MM.1S (cell line): ENCODE results near the gene NOP56.

Experiments
- CTCF ChIP-seq: fragments of 300-600 bp; sonication (generic); IDR thresholded peaks from 2 replicates; pipeline ENCODE4 v1.5.1; 2016; ENCODE audit warnings: antibody characterized with exemption, low read length, mixed read lengths
- EZH2 ChIP-seq: fragments of 300-600 bp; sonication (generic); optimal IDR thresholded peaks from 2 replicates; pipeline ENCODE3; 2017; ENCODE audit warnings: low read depth, mild to moderate bottlenecking, antibody characterized with exemption, low read length, mixed read lengths

- TF ChIP-seq CTCF: no peak
- TF ChIP-seq EZH2: no peak
These were observed 27.6 kb downstream of the NOP56 start for GRCh38 chr20:2680046-2680445.
